COR-L47 (cell line): Measurements from ENCODE around the gene PLEKHA8.
A peak's percentile ranks its signal among the peaks of the same experiment; 100 is the strongest.
"Not testable (repeated sequence)": the region's sequence is repeated elsewhere in the genome, so short reads cannot be mapped to it uniquely, and the experiment has no call there.

Source experiments
- DNase-seq: peaks from one replicate; lab custom pipeline; 2025; lab: John Stamatoyannopoulos, UW

PLEKHA8 gene

DNA sequence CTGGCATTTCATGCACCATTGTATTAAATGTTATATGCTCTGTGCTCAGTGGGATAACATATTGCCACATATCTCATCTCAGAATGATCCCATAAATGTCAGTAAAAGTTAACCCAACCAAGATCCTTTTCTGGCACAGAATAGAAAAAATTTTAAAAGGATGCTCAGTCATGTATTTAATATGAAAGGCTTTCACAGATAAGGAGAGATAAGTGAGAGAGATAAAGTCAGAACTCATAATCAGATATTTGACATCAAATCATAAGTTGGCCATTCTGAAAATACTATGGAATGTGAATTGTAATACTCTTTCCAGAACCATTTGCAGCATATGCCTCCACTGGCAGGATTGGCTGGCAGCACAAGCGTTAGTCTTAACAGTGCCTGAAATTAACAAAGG lies 38.5 kb downstream of the PLEKHA8 start:
- DNase-seq = no peak

DNA sequence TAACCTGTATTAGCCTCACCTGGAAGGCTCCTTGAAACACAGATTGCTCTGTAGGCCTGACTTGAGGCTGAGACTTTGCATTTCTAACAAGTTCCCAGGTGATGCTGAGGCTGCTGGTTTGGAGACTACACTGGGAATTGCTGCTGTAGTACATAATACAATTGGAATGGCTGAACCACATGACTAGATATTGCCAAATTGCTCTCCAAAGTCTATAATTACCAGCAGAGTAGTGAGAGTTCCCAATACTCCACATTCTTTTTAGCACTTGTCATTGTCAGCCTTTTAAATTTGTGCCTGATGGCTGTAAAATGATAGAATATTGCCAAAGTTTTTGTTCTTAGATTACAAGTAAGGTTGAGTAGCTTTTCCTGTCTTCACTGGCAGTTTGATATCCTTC lies 39.9 kb downstream of the PLEKHA8 start:
- DNase-seq = no peak

DNA sequence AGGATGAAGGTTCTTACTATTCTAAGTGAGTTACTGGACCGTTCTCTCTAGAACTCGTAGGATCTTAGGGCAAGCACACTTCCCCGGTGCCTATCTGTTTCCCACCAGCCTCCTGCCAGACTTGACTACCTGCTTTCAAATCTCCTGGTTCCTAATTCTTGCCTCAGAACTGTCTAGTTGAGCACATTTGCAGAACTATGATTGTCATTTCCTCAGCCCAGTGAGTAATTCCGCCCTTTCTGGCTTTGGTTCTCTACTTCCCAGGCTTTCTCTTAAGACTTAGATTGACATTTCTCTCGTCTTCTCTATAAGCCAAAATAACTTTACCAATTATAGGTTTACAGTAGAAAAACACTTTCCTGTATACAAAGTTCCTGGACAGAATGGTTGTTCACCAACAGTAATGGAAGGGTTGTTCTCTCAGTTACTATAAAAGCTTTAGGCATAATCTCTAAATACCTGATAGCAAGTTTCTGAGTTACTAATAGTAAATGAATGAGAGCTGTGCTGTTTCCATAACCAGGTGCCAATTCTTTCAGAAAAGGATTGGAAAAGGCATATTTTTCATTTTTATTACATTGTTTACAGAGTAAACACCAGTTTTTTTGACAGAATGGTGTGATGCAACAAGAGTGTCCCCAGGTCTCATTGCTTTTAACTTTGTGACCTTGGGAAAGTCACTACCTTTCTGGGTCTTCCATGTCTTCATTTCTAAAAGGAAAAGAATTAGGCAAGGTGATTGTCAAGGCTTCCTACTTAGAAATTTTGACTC lies 41.1 kb downstream of the PLEKHA8 start:
- DNase-seq = no peak

DNA sequence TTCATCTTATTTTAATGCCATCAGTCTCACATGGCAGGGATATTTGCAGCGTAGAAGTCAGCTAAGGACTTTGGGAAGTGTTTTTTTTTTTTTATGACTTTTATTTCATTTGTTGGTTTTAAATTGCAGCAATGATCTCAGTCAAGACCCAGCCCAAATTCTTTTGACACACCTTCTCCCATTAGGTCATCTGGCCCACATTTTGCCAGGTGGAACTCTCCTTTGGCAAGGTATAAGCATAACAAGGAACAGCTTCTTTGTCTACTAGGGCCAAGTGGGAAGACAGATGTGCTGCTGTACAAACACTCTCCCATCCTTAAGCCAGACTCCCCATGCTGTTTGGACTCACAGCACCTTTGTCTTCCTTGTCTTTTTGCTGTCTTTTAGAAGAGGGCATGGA lies 41.8 kb downstream of the PLEKHA8 start:
- no peak for DNase-seq

DNA sequence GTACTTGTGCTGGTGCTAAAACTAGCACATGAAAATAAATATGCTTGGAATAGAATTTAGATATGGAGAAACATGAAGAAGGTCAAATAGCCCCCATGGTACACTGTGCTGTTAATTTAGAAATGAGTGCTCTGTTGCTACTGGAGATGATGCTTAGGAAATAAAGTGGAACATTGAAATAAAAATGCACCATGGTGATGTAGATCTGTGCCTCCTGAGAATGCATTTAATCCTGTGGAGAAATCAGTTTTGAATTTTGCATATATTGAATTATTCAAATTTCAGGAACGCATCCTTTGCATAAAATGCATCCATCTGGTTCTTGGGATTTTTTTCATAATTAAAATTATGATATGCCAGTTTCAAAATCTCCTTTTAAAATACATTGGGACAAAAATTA lies 44.5 kb downstream of the PLEKHA8 start:
- no peak for DNase-seq

DNA sequence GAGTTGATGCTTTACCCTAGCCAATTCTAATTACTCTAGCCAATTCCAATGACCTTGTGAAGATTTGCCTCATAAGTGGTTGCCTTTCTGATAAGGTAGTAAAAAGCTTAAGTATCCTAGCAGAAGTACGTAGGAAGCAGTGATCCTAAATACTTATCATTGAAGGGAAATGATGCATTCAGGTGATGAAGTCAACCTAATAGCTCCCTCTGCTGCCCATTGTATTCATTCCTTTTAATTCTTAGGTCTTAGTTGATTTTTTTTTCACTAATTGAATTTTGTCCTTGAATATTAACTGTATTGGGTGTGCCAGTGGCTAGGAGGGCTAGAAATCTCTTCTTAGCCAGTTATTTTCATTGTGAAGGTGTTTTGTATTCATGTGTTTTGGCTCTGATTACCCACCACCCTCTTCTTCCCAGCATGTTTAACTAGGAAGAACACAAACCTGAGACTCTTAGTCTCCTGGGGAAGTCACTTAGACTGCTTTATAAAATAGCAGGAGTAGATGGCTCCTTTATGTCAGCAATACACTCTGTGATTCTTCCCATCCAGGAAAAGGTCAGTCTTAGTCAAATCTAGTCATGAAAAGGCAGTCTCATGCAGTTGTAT lies 46.3 kb downstream of the PLEKHA8 start:
- DNase-seq = peak; percentile 50

DNA sequence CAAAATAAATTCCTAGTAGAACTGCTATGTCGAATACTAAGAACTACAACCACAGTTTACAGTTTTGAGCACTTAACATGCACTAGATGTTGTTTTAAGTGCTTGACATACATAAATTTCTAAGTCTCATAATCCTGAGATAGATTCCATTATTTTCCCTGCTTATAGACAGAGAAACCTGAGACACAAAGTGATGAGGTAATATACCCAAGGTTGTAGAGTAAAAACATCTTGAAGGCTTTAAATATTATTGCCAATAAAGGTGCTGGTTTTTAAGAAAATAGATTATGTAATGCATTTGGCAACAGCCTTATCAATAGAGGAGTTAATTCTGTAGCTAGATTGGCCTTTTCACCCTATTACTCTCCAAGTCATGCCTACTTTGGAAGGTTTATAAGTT lies 48.2 kb downstream of the PLEKHA8 start:
- no peak for DNase-seq

DNA sequence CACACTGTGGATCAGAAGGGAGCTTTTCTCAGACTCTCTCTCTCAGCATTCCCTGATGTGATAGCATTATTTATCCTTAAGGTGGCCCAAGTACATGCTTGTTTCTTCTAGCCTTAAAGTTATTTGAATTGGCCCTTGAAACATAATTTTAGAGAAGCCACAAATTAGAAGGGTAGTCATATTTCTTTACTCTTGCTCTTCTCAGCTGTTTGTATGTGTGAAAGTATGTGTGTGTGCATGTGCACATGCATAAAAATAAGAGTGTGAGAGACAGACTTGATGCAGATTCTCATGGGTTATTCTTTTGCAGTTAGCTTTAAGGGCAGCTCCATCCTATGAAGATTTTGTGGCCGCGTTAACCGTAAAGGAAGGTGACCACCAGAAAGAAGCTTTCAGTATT lies 50.1 kb downstream of the PLEKHA8 start:
- no peak for DNase-seq

DNA sequence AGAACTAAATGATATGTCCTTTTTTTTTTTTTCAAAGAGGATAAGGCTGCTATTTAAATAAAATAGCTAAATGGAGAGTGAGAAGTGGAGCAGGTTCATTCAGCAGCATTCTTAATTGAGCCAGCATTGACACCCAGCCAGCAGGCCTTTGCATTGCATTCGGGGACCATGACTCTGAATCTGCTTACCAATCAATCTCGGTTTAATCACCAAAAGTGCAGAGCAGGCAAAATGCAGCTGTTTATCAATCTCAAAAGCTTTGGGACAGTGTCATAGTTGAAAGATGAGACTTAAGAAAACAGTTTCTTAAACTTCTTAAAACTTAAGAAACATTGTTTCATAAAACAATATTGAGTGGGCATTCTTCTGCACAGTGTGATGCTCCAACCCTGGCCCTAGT lies 51.7 kb downstream of the PLEKHA8 start:
- no peak for DNase-seq

DNA sequence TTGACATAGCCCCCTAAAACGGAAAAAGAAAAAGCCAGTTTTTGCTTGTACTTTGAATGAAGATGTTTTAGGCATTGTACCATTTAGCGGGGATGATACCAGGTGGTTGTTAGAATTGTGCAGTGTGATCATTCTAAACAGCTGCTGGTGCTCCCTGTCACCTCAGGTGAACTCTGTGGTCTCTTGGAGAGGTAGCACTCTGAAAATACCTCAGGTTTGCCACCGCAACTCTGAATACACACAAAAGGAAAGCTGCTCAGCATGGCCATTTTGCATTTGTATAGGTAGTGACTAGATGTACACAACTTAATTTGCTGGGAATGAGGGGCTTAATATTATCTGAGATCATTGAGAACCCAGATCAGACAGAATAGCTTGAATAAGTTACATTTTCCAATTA lies 52.6 kb downstream of the PLEKHA8 start:
- DNase-seq = no peak

DNA sequence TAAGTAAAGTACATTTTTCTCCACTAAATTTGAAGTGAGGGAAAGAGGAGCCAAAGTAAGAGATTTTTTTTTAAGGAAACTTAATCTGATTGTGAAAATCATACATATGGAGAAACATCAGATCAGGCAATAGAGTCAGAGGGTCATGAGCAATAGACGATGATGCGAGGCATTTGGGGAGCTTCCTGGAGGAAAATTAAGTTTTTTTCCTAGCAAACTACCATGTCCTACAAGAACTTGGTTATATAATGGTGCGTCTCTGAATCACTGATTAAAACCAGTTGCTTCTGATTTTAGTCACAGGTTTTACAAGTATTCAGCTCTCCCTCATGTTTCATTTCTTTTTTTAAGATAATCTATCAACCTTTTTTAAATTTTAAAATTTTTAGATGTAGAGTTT lies 54.5 kb downstream of the PLEKHA8 start:
- DNase-seq = no peak

DNA sequence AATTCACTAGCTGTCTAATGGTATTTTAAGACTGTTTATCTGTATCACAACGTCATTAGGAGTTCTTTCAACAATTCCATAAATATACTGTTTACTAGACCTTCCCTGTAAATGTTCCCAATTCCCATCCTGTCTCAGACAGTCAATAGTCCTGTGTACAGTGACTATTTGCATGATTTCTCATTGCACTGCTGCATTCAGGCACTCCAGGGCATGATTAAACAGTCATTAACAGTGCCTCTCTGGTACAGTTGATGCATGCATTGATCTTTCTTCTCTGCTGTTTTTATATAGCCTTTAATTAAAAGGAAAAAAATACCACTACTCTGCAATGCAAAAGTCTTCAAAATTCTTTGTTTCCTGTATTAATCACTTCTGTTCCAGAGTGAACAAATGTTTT lies 55.1 kb downstream of the PLEKHA8 start:
- DNase-seq = no peak

DNA sequence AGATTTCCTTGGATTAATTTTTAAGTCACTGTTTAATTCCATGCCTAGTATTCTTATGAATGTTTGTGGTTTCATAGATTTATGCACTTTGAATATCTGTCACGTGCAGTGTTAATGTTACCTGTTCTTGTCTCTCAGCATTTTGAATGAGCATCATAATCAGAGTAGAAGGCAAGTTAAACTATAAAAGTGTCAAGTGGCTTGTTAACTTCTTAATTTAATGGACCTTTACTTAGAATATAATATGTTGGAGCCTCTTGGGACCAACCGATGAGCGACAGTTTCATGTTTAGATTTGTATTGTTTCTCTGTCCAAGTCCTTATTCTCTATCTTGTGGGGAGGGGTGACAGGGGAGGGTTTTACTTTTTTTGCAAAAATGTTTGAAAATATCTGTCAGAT lies 56.0 kb downstream of the PLEKHA8 start:
- DNase-seq = no peak

DNA sequence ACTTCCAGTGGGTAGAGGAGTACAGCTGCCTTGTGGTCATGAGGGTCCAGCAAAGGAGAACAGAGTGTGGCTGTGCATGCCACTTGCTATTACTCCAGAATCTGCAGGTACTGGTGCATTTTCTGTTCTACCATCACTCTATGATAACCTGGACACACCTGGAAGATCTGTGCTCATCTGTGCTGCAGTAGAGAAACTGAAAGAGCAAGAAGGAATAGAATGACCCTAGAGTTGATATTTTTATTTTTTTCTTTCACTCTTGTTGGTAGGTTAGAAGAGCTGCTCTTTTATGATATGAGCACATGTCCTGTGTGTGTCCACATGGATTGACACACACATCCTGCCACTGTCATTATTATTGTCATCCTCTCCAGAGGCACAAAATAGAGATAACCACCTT lies 58.3 kb downstream of the PLEKHA8 start:
- DNase-seq = no peak

DNA sequence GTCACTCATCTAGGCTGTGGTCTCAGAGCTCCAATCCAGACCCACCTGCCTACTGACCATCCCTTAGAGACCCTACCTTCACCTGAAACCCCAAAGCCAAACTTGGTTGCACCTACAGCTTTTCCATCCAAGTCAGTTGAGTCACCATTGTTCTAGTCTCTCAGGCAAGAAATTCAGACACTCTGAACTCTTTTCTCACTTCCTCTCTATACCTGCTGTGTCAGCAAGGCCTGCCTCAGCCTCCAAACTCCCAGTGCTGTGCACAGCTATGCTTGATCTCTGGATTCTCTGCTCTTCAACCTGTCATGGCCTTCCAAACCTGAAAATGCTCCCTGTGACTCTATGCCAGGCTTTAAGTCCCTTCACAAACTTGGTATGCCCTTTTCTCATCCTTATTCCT lies 59.2 kb downstream of the PLEKHA8 start:
- no peak for DNase-seq

DNA sequence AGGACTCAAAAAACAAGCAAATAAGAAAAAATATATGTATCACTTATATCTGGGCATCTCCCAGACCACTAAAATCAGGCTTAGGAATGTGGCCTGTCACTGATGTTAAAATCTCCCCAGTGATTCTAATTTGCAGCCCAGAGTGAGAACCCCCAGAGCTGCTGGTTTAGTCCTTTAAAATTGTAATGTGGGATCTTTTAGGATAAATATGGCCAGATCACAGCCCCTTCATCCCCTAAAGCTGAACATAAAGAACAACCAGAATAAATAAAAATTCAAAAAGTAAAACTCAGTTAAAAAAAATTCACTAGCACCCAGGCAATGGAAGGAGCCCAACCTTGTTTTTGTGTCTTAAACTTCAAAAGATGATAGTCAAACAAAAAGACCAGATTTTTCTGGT lies 60.1 kb downstream of the PLEKHA8 start:
- no peak for DNase-seq

DNA sequence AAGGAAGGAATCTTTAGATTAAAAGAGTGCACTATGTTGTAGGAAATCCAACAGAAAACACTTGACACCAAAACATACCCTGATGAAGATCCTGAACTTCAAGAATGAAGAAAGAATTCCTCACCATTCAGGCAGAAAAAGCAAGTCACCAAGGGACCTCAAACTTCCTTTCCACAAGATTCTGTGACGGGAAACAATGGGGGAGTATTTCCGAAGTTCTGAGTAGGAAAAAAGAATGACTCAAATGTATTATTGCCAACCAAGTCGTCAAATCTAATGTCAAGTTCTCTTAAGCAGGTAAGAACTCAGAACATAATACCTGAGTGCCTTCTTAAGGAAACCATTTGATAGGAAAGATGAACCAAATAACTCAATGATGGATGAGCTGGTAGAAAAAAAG lies 61.9 kb downstream of the PLEKHA8 start:
- DNase-seq = no peak

DNA sequence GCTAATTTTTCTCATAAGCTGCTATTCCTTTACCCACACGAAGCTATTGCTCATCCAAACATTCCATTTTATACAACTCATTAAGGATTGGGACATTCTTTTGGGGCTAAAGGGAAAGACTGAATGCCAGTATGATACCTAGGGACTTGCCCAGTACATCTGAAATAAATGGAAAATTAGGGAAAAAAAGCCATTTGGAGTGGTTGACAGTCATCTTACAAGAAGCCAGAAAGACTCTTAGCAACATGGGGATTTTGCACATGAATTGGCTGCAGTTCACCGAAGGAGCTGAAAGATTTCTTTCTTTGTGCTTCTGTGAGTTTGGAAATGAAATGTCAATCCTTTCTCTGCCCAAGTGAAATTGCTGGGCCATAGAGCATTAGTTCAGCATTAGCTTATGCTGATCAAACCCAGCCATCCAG lies 63.3 kb downstream of the PLEKHA8 start:
- DNase-seq = no peak

DNA sequence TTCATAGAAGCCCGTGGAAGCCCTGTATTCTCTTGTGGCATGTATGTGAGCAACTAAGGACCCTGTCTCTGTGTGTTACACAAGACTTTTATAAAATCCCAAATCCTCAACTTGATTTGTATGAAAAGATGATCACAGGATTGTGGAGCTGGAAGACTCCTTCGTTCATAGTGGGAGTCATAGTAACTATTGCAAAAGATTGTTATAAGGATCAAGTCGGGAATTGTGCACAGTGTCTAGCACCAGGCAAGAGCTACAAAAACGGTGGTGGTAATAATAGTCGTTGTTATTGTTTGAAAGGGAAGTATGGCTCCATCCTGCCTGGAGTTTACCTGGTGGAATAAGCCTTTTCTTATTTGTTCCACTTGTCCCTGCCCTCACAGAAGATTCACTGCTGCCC lies 63.8 kb downstream of the PLEKHA8 start:
- DNase-seq = no peak

DNA sequence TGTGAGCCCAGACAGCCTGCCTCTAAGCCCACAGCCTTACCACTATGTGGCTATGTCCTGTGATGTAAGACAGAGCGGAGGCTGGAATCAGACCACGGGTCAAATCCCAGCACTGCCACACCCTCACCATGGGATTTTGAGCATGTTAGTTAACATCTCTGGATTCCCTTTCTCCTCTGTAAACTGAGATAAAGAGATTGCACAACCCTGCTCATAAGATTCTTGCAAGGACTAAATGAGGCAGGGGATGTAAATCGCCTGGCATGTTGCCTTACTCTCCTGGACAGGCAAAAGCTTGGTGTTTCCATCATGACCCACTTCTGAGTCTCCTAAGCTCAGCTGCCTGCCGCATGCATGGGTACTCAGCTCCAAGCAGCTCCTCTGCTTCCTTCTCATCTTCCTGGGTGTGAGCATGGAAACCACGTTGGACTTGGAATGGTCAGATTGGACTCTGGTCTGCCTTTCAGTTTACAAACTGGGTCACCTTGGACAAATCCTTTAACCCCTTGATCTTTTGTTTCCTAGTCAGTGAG lies 65.3 kb downstream of the PLEKHA8 start:
- no peak for DNase-seq

DNA sequence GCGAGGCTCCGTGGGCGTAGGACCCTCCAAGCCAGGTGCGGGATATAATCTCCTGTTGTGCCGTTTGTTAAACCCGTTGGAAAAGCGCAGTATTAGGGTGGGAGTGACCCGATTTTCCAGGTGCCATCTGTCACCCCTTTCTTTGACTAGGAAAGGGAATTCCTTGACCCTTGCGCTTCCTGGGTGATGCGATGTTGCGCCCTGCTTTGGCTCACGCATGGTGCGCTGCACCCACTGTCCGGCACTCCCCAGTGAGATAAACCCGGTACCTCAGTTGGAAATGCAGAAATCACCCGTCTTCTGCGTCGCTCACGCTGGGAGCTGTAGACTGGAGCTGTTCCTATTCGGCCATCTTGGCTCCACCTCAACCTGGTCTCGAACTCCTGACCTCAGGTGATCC lies 70.4 kb downstream of the PLEKHA8 start:
- DNase-seq = not testable (repeated sequence)

DNA sequence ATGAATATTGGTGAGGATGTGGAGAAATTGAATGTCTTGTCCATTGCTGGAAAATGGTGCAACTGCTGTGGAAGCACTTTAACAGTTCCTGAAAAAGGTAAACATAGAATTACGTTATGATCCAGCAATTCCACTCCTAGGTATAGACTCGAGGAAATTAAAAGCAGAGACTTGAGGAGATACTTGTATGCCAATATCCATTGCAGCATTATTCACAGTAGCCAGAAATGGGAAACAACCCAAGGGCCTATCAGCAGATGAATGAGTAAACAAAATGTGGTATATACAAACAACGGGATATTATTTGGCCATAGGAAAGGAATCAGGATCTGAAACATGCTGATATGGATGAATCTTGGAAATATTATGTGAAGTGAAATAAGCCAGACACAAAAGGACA lies 74.1 kb downstream of the PLEKHA8 start:
- no peak for DNase-seq

DNA sequence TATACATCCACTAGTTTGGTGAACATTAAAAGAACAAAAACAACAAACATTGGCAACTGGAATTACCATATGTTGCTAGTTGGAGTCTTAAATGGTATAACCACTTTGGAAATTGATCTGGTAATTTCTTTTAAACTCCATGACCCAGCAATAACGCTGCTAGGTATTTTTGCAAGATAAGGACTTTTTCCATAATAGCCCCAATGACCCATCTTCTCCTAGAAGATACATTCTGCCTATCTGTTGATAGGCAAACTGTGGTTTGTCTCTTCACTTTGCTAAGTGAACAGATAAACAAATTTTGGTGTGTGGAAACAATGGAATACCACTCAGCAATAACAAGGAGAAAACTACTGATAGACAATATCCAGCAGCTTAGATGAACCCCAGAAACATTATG lies 75.9 kb downstream of the PLEKHA8 start:
- DNase-seq = no peak
